ENCODE measurements around the gene GREM1.

GRCh38 chr15:32778391-32779176 is 60.8 kb downstream of the GREM1 start:
- TF ChIP-seq, protein P1, sequence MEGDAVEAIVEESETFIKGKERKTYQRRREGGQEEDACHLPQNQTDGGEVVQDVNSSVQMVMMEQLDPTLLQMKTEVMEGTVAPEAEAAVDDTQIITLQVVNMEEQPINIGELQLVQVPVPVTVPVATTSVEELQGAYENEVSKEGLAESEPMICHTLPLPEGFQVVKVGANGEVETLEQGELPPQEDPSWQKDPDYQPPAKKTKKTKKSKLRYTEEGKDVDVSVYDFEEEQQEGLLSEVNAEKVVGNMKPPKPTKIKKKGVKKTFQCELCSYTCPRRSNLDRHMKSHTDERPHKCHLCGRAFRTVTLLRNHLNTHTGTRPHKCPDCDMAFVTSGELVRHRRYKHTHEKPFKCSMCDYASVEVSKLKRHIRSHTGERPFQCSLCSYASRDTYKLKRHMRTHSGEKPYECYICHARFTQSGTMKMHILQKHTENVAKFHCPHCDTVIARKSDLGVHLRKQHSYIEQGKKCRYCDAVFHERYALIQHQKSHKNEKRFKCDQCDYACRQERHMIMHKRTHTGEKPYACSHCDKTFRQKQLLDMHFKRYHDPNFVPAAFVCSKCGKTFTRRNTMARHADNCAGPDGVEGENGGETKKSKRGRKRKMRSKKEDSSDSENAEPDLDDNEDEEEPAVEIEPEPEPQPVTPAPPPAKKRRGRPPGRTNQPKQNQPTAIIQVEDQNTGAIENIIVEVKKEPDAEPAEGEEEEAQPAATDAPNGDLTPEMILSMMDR (conservative IDR thresholded peaks at IDR 0.05; ENCODE audit: low read length): no peak
- no peak for TF ChIP-seq EZH2phosphoT487 (IDR thresholded peaks at IDR 0.05; ENCODE audit: borderline replicate concordance)

Data from Loucy (cell line).